PFSK-1 (cell line): ENCODE results near the gene PCCA.

ENCODE experiments used
- FOXP2 ChIP-seq: optimal IDR thresholded peaks from 2 replicates; pipeline ENCODE3; 2011; ENCODE audit warnings: borderline replicate concordance, control low read depth, inconsistent platforms; ENCODE audit not compliant: insufficient read depth; ENCODE audit errors: extremely low read length, extremely low read depth
- POLR2AphosphoS5 ChIP-seq: IDR thresholded peaks from 2 replicates; pipeline ENCODE4 v1.6.1; 2012; ENCODE audit warnings: low read depth, mild to moderate bottlenecking, control low read depth, low read length, moderate library complexity
- REST ChIP-seq, 2 experiments: IDR thresholded peaks; 2 replicates each; pipeline versions ENCODE4 v1.6.1 to v1.8.0; 2011 to 2012; ENCODE audit warnings: low read depth in 2 of 2, low read length in 2 of 2, control low read depth in 1 of 2, inconsistent platforms in 1 of 2, mild to moderate bottlenecking in 1 of 2, moderate library complexity in 1 of 2; ENCODE audit not compliant: insufficient read depth in 1 of 2
- SIN3A ChIP-seq: IDR thresholded peaks from 2 replicates; pipeline ENCODE4 v1.6.1; 2012; ENCODE audit warnings: mild to moderate bottlenecking, low read length, moderate library complexity, borderline replicate concordance; ENCODE audit not compliant: insufficient read depth
- TAF1 ChIP-seq: IDR thresholded peaks from 2 replicates; pipeline ENCODE4 v1.6.1; 2012; ENCODE audit warnings: low read length, control low read depth, borderline replicate concordance; ENCODE audit not compliant: insufficient read depth

Gene PCCA

GRCh38 chr13:100545684-100546061 is 456.8 kb downstream of the PCCA start:
- TF ChIP-seq SIN3A (no peak), REST (IDR thresholded peaks at IDR 0.05; ENCODE audit: insufficient read depth in 1 of 2, low read depth in 2 of 2, low read length in 2 of 2) (no peak), POLR2AphosphoS5 (no peak), FOXP2 (no peak), TAF1 (no peak)

- TF ChIP-seq TAF1, result no peak
- no peak for TF ChIP-seq SIN3A
- no peak for TF ChIP-seq REST (IDR thresholded peaks at IDR 0.05; ENCODE audit: insufficient read depth in 1 of 2, low read depth in 2 of 2, low read length in 2 of 2)
- no peak for TF ChIP-seq FOXP2
- TF ChIP-seq POLR2AphosphoS5, result no peak
Observed at GRCh38 chr13:100546713-100547405, 458.0 kb downstream of the PCCA start.

GRCh38 chr13:100547791-100548201 is 458.9 kb downstream of the PCCA start:
- TF ChIP-seq REST (IDR thresholded peaks at IDR 0.05; ENCODE audit: insufficient read depth in 1 of 2, low read depth in 2 of 2, low read length in 2 of 2) (no peak), FOXP2 (no peak), TAF1 (no peak), POLR2AphosphoS5 (no peak), SIN3A (no peak)

- no peak for TF ChIP-seq POLR2AphosphoS5
- TF ChIP-seq TAF1, result no peak
- TF ChIP-seq SIN3A, result no peak
- TF ChIP-seq FOXP2, result no peak
- TF ChIP-seq REST (IDR thresholded peaks at IDR 0.05; ENCODE audit: insufficient read depth in 1 of 2, low read depth in 2 of 2, low read length in 2 of 2), result no peak
Observed at GRCh38 chr13:100549316-100549715, 460.4 kb downstream of the PCCA start.

- no peak for TF ChIP-seq POLR2AphosphoS5
- TF ChIP-seq TAF1, result no peak
- no peak for TF ChIP-seq SIN3A
- no peak for TF ChIP-seq REST (IDR thresholded peaks at IDR 0.05; ENCODE audit: insufficient read depth in 1 of 2, low read depth in 2 of 2, low read length in 2 of 2)
- no peak for TF ChIP-seq FOXP2
Observed at GRCh38 chr13:100552755-100553154, 463.9 kb downstream of the PCCA start.
